ENCODE measurements around the gene ARPC2.
"Not testable (repeated sequence)": the region's sequence is repeated elsewhere in the genome, so short reads cannot be mapped to it uniquely, and the experiment has no call there.

ARPC2 gene

GRCh38 chr2:218271865-218272530 lies 55.0 kb downstream of the ARPC2 start:
- DNase-seq = no peak

- peak; percentile 85 to 86 for DNase-seq
Measured at GRCh38 chr2:218272531-218273212, 55.7 kb downstream of the ARPC2 start.

GRCh38 chr2:218273214-218273907 lies 56.4 kb downstream of the ARPC2 start:
- not testable (repeated sequence) for DNase-seq

GRCh38 chr2:218273908-218274249 lies 56.9 kb downstream of the ARPC2 start:
- no peak for DNase-seq

GRCh38 chr2:218274586-218274985 lies 57.6 kb downstream of the ARPC2 start:
- DNase-seq = no peak

GRCh38 chr2:218275371-218276072 lies 58.5 kb downstream of the ARPC2 start:
- DNase-seq = no peak

GRCh38 chr2:218276986-218277755 lies 60.2 kb downstream of the ARPC2 start:
- no peak for DNase-seq

GRCh38 chr2:218277921-218278320 lies 60.9 kb downstream of the ARPC2 start:
- DNase-seq = no peak

- DNase-seq = no peak
Measured at GRCh38 chr2:218278531-218279360, 61.8 kb downstream of the ARPC2 start.

- DNase-seq = no peak
Measured at GRCh38 chr2:218280260-218280870, 63.4 kb downstream of the ARPC2 start.

- DNase-seq = no peak
Measured at GRCh38 chr2:218281449-218281848, 64.5 kb downstream of the ARPC2 start.

GRCh38 chr2:218282173-218282991 lies 65.4 kb downstream of the ARPC2 start:
- no peak for DNase-seq

GRCh38 chr2:218284106-218284811 lies 67.3 kb downstream of the ARPC2 start:
- DNase-seq = peak; percentile 44 to 68

- peak; percentile 16 to 40 for DNase-seq
Measured at GRCh38 chr2:218285604-218286003, 68.6 kb downstream of the ARPC2 start.

- DNase-seq = peak; percentile 89 to 90
Measured at GRCh38 chr2:218286570-218287459, 69.8 kb downstream of the ARPC2 start.

- no peak for DNase-seq
Measured at GRCh38 chr2:218289639-218290315, 72.8 kb downstream of the ARPC2 start.

- DNase-seq = peak; percentile 68 to 82
Measured at GRCh38 chr2:218290316-218291261, 73.6 kb downstream of the ARPC2 start.
